ENCODE results near the gene AGAP1. TPM values are rescaled to one million over a fixed set of nuclear protein-coding genes. Genes with fewer than 3 reads are reported as not detected.

AGAP1 gene
- total RNA-seq, 2 donors from 2014 or later: 28.9 to 33.3 TPM

DNA sequence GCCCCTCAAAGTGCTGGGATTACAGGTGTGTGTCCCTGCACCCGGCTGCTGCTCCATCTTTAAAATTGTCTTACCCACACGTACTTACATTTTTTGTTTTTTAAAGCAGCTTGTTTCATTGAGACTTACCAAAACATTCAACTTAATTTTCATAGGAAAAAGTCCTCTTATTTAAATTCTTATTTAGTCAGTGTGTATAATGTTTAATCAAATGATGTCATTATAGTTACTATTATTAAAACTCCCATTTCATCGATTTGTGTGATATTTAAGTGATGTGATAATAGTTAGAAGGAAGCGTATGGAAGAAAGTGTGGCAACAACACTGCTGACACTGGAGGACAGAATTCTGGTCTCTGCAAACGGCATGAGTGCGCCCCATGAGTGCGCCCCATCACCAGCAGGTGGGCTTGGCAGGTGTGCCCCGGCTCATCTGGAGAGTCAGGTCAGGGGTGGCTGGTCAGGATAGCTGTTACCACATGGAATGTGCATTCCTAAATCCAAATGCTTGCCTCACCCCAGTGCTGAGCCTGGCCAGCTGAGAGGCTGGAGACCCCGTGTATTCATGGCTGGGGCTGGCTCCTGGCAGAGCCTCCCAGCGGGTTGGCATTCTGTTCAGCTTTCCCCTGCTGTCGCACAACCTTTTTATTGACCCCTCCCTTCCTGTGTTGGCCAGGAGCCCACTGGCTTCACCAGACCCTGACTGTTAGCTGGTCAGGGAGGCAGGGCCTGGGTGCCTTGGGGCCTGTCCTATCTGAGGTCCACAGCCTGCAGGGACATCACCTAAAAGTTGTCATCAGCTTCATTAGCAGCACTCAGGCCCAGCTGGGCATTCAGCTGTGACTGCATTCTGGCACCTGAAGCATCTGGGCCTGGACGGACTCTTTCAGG is 79.7 kb downstream of the AGAP1 start:
- DNase-seq (ENCODE audit: low spot score): no peak

DNA sequence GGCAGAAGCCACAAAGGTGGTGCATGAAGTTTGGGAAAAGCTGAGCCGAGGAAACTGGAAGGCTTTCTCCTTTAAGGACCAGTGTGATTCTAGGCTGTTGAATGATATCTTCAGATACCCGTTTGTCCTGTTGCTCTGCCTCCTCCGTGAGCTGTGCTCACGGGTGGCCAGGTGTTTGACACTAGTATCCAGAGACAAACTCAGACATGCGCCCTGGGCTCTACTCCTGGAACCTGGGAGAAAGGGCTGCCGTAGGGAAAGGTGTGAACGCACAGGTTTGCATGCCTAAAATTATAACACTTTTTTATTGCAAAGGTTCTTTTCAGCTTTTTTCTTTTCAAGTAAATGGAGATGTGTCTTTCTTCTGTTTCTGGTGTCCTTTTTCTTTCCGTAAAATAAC is 81.6 kb downstream of the AGAP1 start:
- DNase-seq (ENCODE audit: low spot score): no peak
- intact Hi-C loops (cut with DNase I): no loop called here

More for the DNA sequence above, 79.7 kb downstream of the AGAP1 start:
- intact Hi-C loops (cut with DNase I): no loop called here

GRCh38 chr2:235575904-235576303 is 82.1 kb downstream of the AGAP1 start:
- no peak for DNase-seq (ENCODE audit: low spot score)
- intact Hi-C loops (cut with DNase I): no loop called here

GRCh38 chr2:235576337-235576910 is 82.6 kb downstream of the AGAP1 start:
- intact Hi-C loops (cut with DNase I): no loop called here
- no peak for DNase-seq (ENCODE audit: low spot score)

DNA sequence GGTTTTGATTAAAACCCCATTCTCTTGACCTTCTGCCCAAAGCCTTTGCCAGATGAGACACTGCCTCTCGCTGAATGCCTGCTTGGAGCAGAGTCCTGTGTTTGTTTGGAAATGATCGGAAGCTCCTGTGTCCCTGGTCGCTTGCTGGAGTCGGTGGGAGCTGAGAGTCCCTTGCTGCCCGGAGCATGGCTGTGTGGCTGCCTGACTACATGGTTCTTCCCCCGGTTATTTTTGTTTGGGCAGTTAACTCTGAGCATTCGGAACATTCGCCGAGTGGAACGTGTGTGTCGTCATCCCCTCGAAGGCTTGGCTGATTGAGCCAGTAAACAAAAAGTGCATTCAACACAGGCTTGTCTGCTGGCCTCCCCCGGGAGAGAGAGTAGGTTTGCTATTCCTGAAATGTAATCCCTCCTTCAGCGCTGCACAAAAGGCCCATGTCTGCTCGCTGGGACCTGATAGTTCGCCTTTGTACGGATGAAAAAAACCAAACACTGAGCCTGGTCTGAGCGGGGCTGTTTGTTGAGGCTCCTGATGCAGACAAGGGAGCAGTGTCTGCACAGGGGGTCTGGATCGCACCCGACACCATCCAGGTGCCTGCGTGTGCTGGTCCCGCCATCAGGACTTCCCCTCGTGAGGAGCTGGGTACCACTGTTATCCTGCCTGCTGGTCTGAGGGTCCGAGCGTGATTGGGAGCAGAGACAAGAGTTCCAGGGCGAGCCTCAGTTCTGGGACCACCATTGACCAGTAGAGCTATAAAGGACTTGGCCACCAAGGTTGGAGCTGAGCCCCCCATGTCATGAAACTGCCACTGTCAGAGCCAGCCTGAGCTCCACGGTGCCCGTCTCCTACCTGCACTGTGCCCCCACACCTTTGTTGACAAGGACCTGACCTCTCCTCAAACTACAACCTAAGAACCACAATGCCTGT is 83.8 kb downstream of the AGAP1 start:
- intact Hi-C loops (cut with DNase I): no loop called here
- DNase-seq (ENCODE audit: low spot score): no peak

GRCh38 chr2:235579128-235579527 is 85.3 kb downstream of the AGAP1 start:
- intact Hi-C loops (cut with DNase I): no loop called here
- no peak for DNase-seq (ENCODE audit: low spot score)

DNA sequence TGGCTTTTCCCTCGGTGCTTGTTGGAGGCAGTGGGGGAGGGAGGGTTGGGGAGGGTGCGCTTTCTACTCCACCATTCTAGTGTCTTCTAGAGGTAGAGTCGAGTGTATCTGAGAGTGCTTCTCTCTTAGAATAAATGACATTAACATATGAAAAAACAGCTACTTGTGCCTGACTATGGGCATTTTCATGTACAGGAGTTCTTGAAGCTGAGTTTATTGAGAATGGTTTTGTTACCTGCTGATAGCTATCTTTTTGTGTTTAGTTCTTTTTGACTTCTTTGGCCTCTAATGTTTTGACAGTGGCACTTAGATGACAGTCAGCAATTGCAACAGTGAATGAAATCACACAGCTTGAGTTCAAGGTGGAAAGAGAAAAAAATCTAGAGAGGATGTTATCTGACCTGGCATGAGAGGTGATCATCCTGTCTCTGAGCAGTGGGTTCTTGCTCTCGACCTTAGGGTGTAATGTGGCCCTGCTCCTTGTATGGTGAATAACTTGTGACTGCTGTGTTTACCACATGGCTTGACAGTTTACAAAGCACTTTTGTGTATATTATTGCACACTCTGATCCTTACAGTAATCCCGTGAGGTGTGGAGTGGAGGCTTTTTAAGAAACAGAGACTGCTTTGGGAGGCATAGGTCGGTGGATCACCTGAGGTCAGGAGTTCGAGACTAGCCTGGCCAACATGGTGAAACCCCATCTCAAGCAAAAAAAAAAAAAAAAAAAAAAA is 86.7 kb downstream of the AGAP1 start:
- intact Hi-C loops (cut with DNase I): no loop called here
- no peak for DNase-seq (ENCODE audit: low spot score)

DNA sequence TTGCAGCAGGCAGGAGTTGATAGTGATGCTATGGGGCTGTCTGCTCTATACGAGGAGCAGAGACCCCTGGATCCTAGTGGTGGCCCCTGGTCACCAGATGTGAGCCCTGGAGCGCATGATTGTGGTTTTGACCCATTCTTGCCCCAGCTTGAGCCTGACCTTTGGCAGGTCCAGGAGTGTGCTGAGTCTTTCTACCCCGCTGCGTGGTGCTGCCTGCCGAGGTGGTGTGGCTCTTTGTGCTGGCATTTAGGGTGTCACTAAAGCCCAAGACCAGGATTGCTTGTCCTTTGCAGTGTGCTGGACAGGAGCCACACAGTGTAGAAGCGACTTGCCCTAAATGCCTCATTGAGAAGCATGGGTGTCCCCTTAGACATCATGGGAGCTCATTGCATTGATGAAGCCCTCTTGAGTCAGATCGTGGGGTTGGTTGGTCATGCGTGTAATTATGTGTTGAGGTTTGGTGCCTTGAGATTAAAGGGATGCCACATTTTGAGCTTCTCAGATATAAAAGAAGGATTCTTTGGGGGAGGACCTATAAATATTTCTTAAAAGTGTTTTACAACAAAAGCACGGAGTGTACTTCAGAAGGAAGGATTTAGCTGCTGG is 88.3 kb downstream of the AGAP1 start:
- DNase-seq (ENCODE audit: low spot score): no peak
- intact Hi-C loops (cut with DNase I): no loop called here

GRCh38 chr2:235582729-235583128 is 88.9 kb downstream of the AGAP1 start:
- intact Hi-C loops (cut with DNase I): no loop called here
- no peak for DNase-seq (ENCODE audit: low spot score)

DNA sequence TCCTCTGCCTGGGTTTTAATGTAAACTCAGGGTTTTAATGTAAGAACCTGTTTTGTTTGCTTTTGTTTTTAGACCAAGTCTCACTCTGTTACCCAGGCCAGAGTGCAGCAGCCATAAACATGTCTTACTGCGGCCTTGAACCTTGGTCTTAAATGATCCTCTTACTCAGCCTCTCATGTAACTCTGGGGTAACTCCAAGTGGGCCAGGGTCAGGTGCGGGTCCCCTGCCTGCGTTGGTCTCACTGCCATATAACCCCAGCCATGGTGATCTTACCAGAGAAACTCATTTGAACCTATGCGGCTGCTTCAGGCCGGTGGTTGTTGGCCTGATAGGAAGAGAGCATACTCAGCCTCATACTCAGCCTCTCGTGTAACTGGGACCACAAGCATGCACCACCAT is 89.3 kb downstream of the AGAP1 start:
- no peak for DNase-seq (ENCODE audit: low spot score)
- intact Hi-C loops (cut with DNase I): no loop called here

- intact Hi-C loops (cut with DNase I): no loop called here
- DNase-seq (ENCODE audit: low spot score): peak; percentile 26
These were observed 90.2 kb downstream of the AGAP1 start for GRCh38 chr2:235583925-235584637.

- no peak for DNase-seq (ENCODE audit: low spot score)
- intact Hi-C loops (cut with DNase I): no loop called here
These were observed 90.8 kb downstream of the AGAP1 start for GRCh38 chr2:235584638-235585007.

- intact Hi-C loops (cut with DNase I): no loop called here
- DNase-seq (ENCODE audit: low spot score): no peak
These were observed 93.4 kb downstream of the AGAP1 start for GRCh38 chr2:235587202-235587601.

DNA sequence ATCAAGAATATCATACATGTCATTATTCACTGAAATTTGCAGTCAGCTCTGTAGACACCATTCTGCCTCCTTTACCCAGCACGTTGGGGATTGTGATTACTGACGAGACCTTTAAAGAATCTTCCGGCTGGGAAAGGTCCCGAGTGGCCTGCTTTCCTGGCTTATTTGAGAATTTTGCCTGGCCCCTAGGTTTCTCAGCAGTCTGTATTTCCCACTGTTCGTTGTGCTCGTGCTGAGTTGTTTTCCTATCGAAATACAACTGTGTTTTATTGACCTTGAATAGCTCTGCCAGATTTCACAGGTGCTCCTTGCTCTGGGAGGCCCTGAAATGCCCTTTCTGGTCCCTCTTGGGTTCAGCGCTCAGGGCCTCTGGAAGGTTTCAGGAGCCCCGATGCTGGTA is 94.9 kb downstream of the AGAP1 start:
- no peak for DNase-seq (ENCODE audit: low spot score)
- intact Hi-C loops (cut with DNase I): no loop called here

GRCh38 chr2:235591231-235591730 is 97.4 kb downstream of the AGAP1 start:
- no peak for DNase-seq (ENCODE audit: low spot score)
- intact Hi-C loops (cut with DNase I): loop anchor here (5.0 to 10.0 kb wide), 3 partner anchors 74 to 454 kb away; no protein-coding TSS in a partner anchor

GRCh38 chr2:235591921-235592320 is 98.1 kb downstream of the AGAP1 start:
- intact Hi-C loops (cut with DNase I): loop anchor here (5.0 to 10.0 kb wide), 3 partner anchors 73 to 455 kb away; no protein-coding TSS in a partner anchor

GRCh38 chr2:235592430-235592829 is 98.6 kb downstream of the AGAP1 start:
- no peak for DNase-seq (ENCODE audit: low spot score)
- intact Hi-C loops (cut with DNase I): loop anchor here (5.0 to 10.0 kb wide), 3 partner anchors 72 to 455 kb away; no protein-coding TSS in a partner anchor

More at GRCh38 chr2:235591921-235592320, 98.1 kb downstream of the AGAP1 start:
- peak; percentile 61 for DNase-seq (ENCODE audit: low spot score)

DNA sequence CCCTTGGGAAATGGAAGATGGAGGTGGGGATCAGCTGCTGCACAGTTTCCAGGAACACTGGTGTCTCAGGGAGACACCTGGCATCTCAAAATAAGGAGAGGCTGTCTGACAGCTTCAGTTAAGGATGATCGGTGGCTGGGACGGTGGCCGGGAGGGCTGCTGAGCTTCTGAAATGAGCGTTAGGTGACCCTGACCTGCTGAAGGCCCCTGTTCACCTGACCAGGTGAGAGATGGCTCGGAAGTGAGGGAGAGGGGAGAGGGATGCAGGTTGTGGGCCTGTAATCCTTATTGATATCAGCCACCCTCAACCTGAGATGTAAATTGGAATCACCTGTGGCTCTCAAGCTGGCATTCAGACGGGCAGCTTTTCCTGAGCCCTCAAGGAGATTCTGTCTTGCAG is 99.0 kb downstream of the AGAP1 start:
- DNase-seq (ENCODE audit: low spot score): no peak
- intact Hi-C loops (cut with DNase I): loop anchor here (5.0 to 10.0 kb wide), 3 partner anchors 72 to 456 kb away; no protein-coding TSS in a partner anchor
